HG03196 (cell line): Measurements from ENCODE around the gene TC2N.
"Not testable (repeated sequence)": the region's sequence is repeated elsewhere in the genome, so short reads cannot be mapped to it uniquely, and the experiment has no call there.

Source experiments
- ATAC-seq: cut with Tn5 transposase; IDR thresholded peaks from one replicate; pipeline ENCODE4 v1.9.1; 2021; ENCODE audit not compliant: unreplicated experiment

TC2N gene

DNA sequence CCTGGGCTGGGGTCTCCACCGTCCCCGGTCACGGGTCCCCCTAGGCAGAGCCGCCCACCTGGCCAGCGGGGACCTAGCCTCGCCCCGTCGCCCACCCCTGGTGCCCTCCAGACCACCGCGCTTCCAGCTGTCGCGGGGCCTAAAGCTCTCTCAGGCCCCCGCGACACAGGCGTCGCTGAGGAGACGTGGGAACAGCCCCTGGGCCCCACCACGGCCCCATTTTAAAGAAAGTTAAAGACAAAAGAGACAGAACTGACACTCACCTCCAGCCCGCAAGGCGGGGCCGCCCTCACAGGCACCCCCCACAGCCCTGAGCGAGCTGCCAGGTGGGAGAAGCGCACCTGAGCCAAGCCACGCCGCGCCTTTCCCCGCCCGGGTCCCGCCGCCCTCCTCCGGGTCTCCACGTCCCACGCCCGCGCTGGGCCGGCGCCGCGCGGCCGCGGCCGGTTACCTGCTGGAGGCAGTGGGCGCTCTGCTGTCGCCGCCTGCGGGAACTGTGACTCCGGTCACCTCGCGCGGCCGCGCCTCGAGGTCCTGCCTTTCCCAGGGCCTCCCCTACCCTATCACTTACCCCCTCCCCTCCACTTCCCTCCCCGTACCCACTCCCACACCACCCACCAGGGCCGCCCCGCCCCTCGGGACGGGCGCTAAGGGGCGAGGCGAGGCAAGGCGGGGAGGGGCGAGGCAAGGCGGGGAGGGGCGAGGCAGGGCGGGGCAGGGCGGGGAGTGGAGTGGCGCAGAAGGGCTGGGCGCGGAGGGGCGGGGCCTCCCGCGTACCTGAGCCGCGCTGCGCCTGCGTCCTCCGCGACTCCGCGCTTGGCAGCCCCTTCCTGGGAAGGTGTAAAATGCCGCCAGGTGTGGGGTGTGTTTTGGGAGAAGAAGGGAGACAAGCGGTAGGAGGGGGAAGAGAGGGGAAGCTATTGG lies 31.2 kb downstream of the TC2N start:
- peak; percentile 39 for ATAC-seq

- peak; percentile 28 for ATAC-seq
Measured at GRCh38 chr14:91835197-91835919, 32.0 kb downstream of the TC2N start.

DNA sequence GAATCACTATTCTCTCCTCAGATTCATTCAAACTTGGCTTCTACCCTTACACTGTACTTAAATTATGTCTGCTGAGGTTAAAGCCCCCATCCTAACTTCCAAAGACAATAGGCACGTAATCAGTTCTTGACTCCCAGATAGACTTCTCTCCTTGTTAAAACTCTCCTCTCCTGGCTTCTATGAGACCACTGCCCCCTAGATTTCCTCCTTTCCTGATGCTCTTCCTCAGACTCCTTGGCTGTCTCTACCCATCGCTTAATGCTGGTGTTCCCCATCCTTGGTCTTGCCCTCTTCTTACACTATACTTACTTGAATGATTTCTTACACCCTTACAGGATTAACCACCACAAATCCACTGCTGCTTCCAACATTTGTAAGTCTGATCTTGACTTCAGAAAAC lies 32.8 kb downstream of the TC2N start:
- no peak for ATAC-seq

- ATAC-seq, result no peak
Measured at GRCh38 chr14:91831337-91831736, 36.0 kb downstream of the TC2N start.

GRCh38 chr14:91830777-91831176 lies 36.6 kb downstream of the TC2N start:
- ATAC-seq, result peak; percentile 58

DNA sequence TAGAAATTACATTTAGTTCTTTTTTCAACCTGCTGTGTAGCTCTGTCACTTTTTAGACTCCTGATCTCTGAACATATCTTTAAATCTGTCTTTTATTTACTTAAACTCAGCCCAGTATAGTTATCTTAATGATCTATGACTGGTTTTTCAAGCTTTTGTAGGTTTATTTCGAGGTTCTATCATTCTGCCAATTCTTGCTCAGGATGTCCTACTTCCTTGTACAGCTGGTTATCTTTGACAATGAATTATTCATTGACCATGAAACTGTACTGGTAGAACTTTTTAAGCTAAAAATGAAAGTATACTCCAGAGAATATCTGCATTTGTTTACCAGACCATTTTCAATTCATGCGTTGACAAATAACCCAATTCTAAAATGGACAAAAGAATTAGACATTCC lies 37.8 kb downstream of the TC2N start:
- ATAC-seq, result no peak

GRCh38 chr14:91827746-91828145 lies 39.6 kb downstream of the TC2N start:
- ATAC-seq, result no peak

DNA sequence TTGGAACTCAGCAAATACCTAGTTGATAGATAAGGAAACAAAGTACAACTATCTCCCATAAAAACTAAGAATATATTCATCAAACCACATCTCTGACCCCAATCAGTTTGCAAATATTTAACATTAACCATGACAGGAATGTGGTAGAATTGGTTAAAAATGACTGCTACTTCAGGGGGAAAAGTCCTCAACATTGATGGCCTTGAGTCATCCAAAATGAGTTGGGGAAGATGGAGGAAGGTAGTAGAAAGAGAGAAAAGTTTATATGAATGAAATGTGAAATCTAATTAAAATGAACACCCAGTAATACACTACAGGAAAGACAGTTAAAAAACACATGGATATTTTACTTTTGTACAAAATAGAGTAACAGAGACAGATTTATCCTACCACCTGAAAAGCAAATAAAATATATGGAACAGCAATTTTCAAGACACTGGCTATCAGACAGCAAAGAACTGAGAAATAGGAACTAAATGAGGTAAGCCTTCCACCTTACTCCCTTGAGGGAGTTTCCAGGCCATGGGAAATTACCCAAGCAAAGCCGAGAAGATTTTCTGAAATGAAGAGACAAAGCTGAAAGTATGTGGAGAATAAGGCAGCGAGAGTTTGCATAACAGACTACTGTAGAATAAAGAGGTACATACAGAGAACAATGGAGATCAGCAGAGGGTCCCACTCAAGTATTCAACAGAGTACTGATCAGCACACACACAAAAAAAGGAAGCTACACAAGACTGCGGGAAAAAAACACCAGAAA lies 49.6 kb downstream of the TC2N start:
- peak; percentile 79 for ATAC-seq

- ATAC-seq, result no peak
Measured at GRCh38 chr14:91814317-91814716, 53.0 kb downstream of the TC2N start.

DNA sequence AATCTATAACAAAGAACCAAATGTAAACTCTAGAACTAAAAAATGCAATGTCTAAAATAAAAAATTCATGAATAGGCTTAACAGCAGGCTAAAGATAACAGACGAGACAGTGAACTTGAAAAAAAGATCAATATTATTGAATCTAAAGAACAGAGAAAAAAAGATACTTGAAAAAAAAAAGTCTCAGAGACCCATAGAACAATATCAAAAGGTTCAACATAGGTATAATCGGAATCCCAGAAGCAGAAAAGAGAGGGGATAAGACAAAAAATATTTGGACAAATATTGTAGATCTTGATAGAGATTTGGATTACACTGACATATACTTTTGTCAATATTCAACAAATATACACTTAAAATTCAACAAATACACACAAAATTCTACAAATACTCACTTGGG lies 56.6 kb downstream of the TC2N start:
- no peak for ATAC-seq

GRCh38 chr14:91806716-91807115 lies 60.6 kb downstream of the TC2N start:
- ATAC-seq, result no peak

GRCh38 chr14:91806094-91806493 lies 61.2 kb downstream of the TC2N start:
- not testable (repeated sequence) for ATAC-seq

GRCh38 chr14:91805659-91806058 lies 61.7 kb downstream of the TC2N start:
- no peak for ATAC-seq

DNA sequence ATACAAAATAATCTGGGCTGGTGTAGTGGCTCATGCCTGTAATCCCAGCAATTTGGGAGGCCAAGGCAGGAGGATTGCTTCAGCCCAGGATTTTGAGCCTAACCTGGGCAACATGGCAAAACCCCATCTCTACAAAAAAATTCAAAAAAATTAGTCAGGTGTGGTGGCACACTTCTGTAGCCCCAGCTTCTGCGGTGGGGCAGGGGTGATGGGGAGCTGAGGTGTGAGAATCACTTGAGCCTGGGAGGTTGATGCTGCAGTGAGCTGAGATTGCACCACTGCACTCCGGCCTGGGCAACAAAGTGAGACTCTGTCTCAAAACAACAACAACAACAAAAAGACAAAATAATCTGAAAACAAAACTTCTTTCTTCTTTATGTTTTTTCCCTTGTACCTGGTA lies 66.0 kb downstream of the TC2N start:
- ATAC-seq, result no peak

DNA sequence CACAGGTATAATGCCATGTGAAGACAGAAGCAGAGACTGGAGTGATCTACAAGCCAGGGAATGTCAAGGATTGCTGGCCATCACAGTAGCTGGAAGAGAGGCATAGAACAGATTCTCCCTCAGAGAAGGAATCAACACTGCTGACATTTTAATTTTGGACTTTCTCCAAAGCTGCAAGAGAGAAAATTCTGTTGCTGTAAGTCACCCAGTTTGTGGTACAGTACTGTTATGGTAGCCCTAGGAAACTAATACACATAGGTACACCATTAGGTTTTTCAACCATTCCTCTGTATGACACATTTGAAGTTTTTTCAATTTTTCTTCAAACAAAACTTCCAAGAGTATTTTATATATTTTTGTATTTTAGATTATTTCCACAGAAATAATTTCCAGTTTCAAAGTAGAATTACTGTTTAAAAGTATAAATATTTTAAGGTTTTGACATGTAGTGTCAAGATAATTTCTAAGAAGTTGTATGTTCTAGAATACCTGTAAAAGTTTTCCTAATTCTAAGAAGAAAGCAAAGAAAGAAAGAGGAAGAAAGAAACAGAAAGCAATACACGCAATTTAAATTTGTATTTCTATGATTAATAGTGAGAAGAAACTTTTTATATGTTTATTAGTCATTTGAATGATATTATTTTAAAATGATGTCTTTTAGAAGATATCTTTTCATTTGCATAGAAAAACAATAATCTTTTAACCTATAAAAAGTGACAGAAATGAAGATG lies 70.6 kb downstream of the TC2N start:
- ATAC-seq, result no peak

GRCh38 chr14:91793704-91794103 lies 73.6 kb downstream of the TC2N start:
- ATAC-seq, result no peak

DNA sequence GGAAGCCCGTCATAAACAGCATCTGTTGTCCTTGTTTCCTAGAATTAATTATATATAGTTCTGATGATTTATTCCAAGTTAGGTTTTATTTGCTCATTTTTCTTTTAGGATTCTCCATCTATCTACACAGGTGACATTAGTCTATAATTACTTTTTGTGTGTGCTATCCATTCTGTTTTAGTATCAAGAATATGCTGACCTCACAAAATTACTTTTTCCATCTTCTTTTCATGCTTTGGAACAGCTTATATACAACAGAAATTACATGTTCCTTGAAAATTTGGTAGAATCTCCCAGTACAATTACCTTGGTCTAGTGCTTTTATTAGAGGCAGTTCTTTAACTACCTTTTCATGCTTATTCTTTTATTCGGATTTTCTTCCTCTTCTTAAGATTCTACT lies 81.1 kb downstream of the TC2N start:
- ATAC-seq, result no peak

DNA sequence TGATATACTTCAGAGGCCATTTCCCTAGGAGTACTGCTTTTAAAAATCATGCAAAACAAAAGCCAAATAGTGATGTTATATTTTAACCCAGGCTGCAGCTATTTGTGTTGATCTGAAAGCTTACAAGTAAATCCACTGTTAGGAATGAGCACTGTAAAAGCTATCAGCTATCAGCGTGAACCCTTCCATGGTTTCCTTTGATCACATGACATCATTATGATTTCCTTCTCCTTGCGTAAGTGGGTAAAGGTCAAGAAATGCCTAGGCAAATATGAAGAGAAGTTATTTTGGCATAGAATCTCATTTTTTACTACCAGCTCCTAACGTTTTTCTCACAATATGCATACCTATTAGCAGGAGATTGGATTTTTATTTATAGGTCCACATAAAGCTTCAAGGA lies 86.9 kb downstream of the TC2N start:
- ATAC-seq, result no peak

- no peak for ATAC-seq
Measured at GRCh38 chr14:91778217-91778616, 89.1 kb downstream of the TC2N start.

- no peak for ATAC-seq
Measured at GRCh38 chr14:91774140-91775096, 92.9 kb downstream of the TC2N start.
